DMS153 treated with DMSO at 0.1 percent for 48 hours (cell line): Measurements from ENCODE around the gene DAZL.
A peak's percentile ranks its signal among the peaks of the same experiment; 100 is the strongest.
"Not testable (repeated sequence)": the region's sequence is repeated elsewhere in the genome, so short reads cannot be mapped to it uniquely, and the experiment has no call there.

Source experiments
- DNase-seq: peaks from one replicate; lab custom pipeline; 2025; ENCODE audit not compliant: unreplicated experiment; lab: John Stamatoyannopoulos, UW

Gene DAZL, protein sequence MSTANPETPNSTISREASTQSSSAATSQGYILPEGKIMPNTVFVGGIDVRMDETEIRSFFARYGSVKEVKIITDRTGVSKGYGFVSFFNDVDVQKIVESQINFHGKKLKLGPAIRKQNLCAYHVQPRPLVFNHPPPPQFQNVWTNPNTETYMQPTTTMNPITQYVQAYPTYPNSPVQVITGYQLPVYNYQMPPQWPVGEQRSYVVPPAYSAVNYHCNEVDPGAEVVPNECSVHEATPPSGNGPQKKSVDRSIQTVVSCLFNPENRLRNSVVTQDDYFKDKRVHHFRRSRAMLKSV

DNA sequence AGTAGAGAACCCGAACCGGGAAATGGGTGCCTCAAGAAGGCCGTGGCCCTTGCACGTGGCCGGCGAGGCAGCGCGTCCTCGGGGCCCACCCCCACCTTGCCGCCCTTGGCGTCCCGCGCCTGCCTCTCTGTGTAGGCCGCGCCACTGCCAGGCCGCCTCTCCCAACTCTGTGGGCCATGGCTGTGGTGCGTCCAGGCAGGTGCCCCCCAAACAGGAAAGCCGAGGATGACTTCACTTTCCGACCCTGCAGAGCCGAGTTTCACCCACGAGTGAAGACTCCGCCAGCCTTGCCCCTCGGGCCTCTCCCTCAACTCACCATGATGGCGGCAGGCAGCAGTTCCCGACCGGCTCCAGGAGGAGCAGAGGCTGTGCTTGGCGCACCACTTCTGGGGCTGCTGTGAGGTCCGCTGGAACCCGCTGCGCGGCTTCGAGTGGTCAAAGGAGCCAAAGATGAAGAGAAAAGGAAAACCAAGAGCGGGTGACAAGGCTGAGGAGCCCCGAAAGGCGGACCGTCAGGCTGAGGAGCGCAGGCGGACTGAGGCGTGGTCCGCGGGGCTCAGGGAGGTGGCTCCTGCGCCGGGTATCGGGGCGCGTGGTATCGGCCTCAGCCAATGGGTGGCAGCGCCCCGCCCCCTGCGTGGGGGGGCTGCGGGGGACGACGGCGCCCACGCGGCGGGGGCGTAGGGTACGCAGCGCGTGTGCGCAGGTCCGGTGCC lies at the start of gene DAZL:
DAZL (minus strand) TSS at position 537 of the 716 bp plus-strand sequence; CDS start at position 319, 218 bp downstream.
- DNase-seq = no peak

DNA sequence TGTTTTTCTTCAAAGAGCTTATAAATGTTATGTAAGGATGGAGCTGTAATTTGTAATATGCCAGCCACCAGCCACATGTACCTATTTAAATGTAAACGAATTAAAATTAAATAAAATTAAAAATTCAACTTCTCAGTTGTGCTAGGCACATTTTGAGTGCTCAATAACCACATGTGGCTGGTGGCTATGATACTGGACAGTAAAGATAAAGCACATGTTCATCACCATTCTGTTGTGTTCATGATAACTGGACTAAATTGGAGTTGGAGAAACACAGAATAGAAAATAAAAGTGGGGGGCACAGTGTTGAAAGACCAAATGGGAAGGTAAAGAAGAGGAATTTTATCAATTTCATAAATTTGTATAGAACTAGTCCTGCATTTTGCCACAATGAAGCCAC lies 49.8 kb upstream of the DAZL start:
- no peak for DNase-seq

DNA sequence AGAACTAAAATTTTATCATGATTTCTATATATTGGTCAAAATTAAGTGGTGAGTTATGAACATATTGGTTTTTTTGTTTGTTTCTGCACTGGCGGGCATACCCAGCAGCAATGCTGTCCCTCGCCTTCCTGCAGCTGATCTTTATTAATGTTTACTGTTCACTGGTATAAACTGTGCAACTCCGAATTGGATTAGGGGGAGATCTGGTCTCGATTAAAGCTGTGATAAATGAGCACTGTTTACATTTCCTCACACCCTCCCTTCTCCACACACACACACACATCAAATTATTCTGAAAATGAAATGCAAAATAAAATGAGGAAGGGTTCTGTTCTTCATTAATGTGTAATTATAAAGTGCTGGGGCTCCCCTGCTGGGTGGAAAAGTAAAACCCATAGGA lies 48.5 kb upstream of the DAZL start:
- no peak for DNase-seq

DNA sequence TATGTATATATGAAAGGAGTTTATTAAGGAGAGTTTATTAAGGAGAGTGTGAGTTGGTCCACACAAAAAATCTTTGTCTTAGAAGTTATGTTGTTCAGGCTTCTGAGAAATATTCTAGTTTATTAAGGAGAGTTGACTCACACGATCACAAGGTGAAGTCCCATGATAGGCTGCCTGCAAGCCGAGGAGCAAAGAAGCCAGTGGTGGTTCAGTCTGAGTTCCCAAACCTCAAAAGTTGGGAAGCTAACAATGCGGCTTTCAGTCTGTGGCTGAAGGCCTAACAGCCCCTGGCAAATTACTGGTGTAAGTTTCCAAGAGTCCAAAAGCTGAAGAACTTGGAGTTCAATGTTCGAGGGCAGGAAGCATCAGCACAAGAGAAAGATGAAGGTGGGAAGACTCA lies 42.4 kb upstream of the DAZL start:
- no peak for DNase-seq

DNA sequence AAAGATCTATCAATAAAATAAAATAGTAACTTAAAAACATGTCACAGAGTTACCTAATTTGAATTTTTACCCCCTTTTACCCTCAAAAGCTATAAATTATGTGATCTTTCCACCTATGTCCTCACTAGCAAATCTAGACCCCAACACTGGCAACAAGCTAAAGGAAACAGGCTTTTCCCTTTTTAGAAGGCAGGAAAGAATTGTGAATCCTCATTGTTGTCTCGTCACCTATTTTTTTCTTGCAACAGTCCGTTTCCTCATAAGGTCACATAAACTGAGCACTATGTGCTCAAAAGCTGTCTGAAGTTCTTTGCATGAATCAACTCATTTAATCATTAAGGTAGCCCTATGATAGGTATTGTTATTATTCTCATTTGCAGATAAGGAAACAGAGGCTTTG lies 34.6 kb upstream of the DAZL start:
- DNase-seq = no peak

DNA sequence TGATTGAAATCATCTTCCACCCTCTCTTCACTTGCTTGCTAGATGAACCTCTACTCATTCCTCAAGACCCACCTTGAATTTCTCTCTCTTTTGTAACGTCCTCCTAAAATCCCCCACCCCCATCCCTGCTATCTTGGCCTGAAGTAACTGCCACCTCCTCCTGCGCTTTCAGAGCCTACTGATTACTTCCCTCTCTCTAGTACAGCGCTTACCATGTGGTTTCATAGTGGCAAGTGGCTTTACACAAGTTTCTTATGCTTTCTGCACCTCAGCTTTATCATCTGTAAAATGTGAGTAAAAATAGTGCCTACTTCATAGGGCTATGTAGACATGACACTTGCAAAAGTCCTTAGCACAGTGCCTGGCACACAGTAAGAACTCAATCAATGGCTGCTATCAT lies 28.7 kb upstream of the DAZL start:
- DNase-seq = no peak

DNA sequence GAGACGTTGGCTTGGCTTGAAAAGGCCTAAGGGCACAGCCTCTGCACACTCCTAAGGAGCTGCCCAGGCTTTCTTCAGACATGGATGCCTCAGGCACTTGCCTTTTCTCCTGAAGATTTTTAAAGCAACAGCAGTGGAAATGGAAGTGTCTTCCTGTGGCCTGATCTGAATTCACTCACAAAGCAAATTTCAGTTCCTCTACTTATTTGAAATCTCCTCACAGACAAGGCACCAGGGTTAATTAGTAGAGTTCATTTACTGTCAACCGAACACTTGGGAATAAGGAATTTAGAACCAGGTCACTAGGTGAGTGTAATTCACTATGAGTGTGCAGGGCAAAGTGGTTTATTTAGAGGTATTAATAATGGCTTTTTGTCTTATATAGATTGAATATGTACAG lies 27.2 kb upstream of the DAZL start:
- no peak for DNase-seq

DNA sequence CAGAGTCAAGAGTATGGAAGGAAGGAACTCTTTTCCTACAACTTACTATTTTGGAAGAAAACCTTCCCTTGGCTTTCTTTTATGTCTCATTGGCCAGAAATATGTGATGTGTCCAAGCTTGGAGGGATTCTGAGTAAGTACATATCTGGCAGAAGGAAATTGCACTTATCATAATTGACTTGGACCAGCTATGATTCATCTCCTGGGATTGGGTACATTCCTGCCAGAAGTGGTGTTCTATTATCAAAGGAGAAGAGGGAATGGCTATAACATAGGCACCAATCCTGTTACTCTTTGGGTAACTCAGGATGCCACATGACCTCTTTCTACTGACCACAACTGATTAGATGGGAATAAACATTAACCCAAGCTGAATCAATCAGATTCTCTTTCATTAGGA lies 13.5 kb upstream of the DAZL start:
- DNase-seq = no peak

DNA sequence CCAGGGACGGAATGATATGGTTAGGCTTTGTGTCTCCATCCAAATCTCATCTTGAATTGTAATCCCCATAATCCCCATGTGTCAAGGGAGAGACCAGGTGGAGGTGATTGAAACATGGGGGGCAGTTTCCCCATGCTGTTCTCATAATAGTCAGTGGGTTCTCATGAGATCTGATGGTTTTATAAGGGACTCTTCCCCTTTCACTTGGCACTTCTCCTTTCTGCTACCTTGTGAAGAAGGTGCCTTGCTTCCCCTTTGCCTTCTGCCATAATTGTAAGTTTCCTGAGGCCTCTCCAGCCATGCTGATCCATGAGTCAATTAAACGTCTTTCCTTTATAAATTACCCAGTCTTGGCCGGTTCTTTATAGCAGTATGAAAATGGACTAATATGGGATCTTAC lies 11.9 kb upstream of the DAZL start:
- DNase-seq = not testable (repeated sequence)

DNA sequence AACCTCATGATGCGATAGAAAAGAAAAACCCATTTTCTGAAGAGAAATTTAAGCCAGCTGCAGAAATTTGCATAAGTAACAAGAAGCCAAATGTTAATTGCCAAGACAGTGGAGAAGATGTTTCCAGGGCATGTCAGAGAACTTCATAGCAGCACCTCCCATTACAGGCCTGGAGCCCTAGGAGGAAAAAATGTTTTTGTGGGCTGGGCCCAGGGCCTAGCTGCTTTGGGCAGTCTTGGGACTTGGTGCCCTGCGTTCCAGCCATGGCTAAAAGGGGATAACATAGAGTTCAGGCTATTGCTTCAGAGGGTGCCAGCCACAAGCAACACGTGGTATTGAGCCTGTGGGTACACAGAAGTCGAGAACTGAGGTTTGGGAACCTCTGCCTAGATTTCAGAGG lies 10.9 kb upstream of the DAZL start:
- no peak for DNase-seq

DNA sequence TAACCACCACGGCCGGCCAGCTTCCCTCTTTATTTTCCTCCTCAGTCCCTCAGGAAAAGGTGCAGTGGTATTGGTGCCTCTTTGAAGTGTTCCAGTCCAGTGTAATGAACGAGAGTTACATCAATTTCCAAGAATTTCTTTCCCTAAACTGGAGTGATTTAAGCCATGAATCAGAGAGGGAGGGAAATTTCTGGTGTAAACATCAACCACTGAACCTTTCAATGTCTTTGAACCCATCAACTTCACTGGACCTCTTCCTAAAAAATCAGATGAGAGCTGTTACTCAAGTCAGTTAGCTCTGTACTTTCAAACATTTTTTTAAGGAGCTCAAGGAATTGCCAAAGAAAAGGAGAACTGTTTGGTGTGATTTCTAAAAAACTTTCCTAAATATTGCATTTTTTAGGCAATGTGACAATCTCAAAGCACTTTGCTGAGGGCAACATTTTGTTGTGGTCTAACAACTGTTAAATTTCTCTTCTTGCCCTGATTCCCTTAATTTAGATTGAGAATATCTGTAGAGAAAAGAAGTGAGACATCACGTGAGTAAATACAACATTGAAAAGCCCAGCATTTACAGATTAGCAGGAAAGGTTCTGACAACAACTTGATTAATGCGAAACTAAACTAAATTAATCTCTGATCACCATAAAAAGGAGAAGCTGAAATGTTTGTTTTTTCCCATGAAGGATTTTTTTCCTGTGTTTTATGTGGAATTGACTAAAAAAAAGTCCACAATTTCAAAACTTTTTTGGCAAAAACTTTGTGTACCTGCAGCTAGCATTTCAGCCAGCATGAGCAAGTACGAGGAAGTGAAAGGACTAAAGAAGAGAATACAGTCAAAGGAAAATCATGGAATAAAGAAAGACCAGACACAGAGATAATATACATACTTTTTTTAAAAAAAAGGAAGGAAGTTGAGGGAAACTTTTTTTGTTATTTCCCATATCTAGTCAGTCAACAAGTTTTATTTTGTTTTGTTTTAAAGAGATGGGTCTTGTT lies 9.1 kb upstream of the DAZL start:
- DNase-seq = no peak

DNA sequence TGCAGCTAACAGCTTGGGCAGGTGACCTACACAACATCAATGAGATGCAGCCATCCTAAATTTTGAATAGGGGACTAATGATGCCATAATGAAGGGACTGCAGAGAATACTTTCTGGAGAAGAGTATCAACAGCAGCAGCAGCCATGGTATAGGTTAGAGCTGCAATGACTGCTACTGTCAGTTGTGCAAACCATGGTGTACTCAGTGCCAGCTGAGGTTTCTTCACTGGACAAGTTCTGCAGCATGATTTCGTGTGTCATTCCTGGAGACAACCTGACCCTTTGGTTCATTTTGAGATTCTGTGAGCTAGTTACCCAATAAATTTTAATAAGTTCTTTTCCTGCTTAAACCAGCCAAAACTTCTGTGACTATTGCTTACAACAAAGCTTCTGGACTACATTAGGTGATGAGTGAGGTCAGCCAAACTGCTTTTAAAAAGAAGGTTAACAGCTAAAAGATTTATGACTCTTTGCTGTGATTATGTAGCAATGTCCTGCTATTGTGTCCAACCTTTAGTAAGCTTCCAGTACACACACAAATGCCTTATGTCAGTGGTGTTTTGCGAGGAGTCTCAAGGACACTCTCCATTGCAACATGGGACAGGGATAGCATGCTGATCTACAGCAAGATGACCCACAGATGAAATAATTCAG lies 4.8 kb upstream of the DAZL start:
- no peak for DNase-seq

DNA sequence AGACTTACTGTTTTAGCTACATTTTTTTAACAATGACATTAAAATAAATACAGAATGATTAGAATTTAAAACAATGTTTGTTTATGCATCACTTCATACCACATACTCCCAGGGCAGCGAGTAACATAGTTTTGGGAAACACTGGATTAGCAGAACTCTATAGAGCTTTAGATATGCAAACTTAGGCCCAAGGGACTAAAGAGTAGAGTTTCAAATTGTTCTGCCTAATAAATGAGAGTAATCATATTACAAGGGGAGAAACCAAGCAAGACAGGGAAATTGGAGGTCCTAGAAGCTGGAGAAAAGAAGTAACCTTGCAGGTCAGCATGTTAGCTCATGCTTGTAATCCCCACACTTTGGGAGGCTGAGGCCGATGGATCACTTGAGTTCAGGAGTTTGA lies 3.6 kb upstream of the DAZL start:
- DNase-seq = no peak

DNA sequence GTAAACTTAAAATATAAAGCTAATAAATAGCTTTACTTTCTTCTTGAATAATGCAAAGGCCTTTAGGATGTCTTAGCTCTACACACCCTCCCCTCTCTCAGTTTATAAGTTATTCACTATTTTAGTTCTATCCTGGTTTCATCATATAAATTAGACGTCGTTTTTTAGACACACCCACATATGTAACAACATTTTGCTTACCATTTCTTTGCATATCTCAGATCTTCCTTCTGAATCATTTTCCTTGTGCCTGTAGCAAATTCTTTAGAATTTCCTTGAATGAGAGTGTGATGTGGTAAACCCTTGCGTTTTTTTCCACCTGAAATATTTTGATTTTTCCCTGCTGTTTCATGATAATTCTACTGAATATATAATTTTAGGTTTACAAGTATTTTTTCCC lies 2.5 kb upstream of the DAZL start:
- no peak for DNase-seq

DNA sequence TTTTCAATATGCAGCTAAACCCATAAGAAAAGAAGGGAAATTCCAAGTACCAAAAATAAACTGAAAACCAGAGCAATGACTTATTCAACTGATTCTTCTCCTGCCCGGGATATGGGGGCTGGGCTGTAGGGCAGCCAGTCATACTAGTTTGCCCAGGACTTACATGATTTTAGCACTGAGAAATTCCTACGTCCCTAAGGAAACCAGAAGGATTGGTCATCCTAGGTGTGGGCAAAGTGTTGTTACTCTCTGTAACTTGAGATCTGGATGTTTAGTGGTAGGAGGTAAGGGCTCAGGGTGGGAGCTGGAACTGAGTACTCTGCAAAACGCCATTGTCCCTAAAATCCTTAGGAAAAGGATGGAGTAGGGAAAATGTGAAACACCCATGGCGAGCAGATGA lies 1.2 kb upstream of the DAZL start:
- no peak for DNase-seq

DNA sequence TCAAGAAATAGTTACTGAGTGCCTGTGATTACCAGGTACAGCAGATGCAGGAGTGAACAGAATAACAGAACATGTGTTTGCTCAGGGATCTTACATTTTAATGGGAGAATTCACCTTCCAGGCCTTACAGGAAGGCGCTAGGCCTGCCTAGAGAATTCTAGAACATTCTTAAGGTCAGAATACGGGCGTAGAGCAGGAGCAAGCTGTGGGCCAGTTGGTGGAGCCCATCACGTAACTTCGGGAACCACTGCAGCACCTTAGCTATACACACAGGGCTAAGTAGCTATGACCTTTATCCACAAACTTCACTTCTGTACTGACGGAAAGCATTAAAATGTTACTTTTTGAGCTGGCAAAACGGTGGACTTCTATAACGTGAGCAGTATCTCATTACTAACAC lies 743 bp upstream of the DAZL start:
- no peak for DNase-seq

DNA sequence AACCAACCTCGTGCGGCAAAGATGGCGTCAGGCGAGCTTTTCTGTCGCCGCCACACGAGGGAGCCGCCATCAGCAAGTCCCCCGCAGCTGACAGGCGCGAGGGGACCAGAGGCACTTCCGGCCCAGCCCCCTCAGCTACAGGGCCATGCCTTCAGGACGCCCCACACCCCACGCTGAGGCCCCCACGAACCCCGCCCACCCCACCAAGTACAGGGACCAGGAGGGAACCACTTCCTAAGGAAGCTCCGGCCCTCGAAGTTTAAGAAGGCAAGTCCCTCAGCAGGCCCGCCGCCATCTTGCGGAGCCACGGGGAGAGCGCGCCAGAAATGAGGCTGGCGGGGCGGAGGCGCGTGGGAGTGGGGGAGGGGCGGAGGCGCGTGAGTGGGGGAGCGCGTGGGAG lies 790 bp downstream of the DAZL start:
- DNase-seq = no peak

DNA sequence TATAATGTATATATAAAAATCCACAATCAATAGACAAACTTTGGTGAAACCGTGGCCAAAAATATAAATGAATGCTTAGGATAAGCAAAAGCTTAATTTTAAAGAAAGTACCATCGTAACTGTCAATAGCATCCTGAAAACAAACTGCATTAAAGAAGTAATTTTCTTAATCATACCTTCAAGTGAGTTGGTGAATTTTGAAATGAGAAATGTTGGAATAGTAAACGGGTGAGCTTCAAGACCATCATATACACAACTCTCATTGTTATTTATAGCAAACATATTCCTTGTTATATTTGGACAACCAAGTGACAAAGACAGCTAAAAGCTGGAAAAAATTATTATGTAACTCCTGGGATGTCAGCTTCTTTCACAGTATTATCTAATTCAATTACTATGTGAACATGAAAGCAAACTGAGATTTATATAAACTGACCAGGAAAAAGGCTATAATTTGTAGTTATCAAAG lies 3.7 kb downstream of the DAZL start:
- no peak for DNase-seq

DNA sequence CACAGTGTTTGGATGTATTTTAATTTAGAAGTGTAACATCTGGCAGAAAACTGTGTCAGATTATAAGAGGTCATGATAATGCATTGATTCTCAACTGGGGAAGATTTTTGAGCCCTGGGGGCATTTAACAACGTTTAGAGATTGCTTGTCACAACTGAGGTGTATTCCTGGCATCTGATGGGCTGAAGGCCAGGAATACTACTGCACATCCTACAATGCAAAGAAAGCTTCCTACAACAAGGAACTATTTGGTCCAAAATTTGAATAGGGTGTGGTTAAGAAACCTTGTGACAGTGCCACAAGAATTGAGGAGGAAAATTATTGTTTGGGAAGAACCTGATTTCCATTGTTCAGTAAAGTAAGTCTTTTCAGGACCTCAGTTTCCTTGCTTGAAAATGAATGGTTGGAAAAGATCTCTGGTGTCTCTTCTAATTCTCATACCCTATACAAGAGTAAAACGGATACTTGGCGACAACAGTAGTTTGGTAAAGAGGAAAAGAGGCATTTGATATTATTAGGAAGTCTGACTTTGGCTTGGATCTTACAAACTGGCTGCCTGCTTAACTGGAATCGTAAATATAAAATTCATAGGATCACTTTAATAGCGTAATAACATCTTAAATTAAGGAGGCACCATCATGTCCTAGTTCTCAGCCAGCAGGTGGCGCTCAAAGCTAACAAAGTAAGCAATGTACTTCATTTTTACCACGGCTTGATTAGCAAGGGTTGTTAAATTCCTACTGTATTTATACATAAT lies 4.3 kb downstream of the DAZL start:
- DNase-seq = peak; percentile 30

DNA sequence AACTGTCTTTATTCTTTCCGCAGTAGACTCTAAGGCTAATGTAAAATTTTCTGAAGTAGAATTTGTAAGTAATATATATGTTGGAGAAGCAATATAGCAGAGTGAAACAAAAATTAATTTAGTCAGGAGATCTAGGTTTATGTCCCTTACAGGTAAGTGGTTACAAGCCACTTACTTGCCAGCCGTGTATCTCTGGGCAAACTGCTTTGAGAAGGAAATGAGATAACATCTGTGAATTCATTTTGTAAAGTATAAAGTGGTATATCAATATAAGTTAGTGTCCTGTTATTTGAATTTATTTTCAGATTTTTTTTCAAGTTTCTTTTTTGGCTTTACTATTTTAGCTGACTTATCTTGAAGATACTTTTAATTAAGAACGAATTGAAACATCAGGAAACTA lies 5.5 kb downstream of the DAZL start:
- DNase-seq = no peak
